H1 (cell line): ENCODE results near the gene IGLL5. TPM values are rescaled to one million over a fixed set of nuclear protein-coding genes. Genes with fewer than 3 reads are reported as not detected.

ENCODE experiments used
- CTCF ChIA-PET: fragments of 300-600 bp; sonication (Branson Sonifier 250); formaldehyde crosslinking; loops from one replicate; lab custom pipeline; 2021; ENCODE audit not compliant: partially characterized antibody; lab: Charles Lee
- POLR2A ChIA-PET: fragments of 300-600 bp; sonication (Branson Sonifier 250); formaldehyde crosslinking; loops from one replicate; lab custom pipeline; 2021; ENCODE audit warnings: inconsistent platforms; ENCODE audit not compliant: partially characterized antibody; lab: Charles Lee
- DNase-seq, 2 experiments: peaks; one replicate each; pipeline versions ENCODE4 v3.0.0 to v3.0.0-alpha.2; 2010 to 2022; ENCODE audit warnings: low spot score in 2 of 2, low read depth in 1 of 2, mixed read lengths in 1 of 2
- FAIRE-seq: peaks from 2 replicates; lab custom pipeline; 2011; peaks lifted over from hg19 to GRCh38; lab: Jason Lieb, UNC
- H2AFZ ChIP-seq: 2 replicates; pipeline ENCODE4 v1.8.1; 2012; ENCODE audit warnings: low read length, inconsistent platforms
- H2AK5ac ChIP-seq: 2 replicates; pipeline ENCODE4 v1.6.1; 2013; ENCODE audit warnings: low read depth, low read length
- H2BK120ac ChIP-seq: replicated peaks from 2 replicates; pipeline ENCODE3; 2013; ENCODE audit warnings: low read depth, low read length, inconsistent platforms
- H2BK12ac ChIP-seq: 2 replicates; pipeline ENCODE4 v1.6.1; 2013; ENCODE audit warnings: low read depth, low read length
- H2BK15ac ChIP-seq: 2 replicates; pipeline ENCODE4 v1.6.1; 2013; ENCODE audit warnings: low read length
- H2BK20ac ChIP-seq: 2 replicates; pipeline ENCODE4 v1.6.1; 2013; ENCODE audit warnings: low read length
- H2BK5ac ChIP-seq: 2 replicates; pipeline ENCODE4 v1.6.1; 2013; ENCODE audit warnings: low read depth, low read length
- H3K14ac ChIP-seq: 2 replicates; pipeline ENCODE4 v1.6.1; 2013; ENCODE audit warnings: inconsistent platforms; ENCODE audit not compliant: insufficient read length
- H3K18ac ChIP-seq: 2 replicates; pipeline ENCODE4 v1.6.1; 2013; ENCODE audit warnings: low read length; ENCODE audit errors: extremely low read depth
- H3K23ac ChIP-seq: 2 replicates; pipeline ENCODE4 v1.6.1; 2013; ENCODE audit warnings: inconsistent platforms; ENCODE audit not compliant: insufficient read length
- H3K23me2 ChIP-seq: 2 replicates; pipeline ENCODE4 v1.6.1; 2013; ENCODE audit warnings: low read depth, low read length
- H3K27ac ChIP-seq: 2 replicates; pipeline ENCODE4 v1.6.1; 2011; ENCODE audit warnings: low read depth, low read length, inconsistent platforms
- H3K27me3 ChIP-seq, 4 experiments: replicated peaks in 1 of 4; 1 replicate in 1 of 4; 2 replicates in 3 of 4; pipeline versions ENCODE4 v1.6.1 to v1.8.1; 2011 to 2013; ENCODE audit warnings: low read length in 3 of 4, mild to moderate bottlenecking in 3 of 4, inconsistent platforms in 2 of 4, mixed read lengths in 2 of 4, moderate library complexity in 1 of 4; ENCODE audit not compliant: control insufficient read depth in 3 of 4, insufficient read depth in 3 of 4; ENCODE audit errors: extremely low read depth in 1 of 4
- H3K36me3 ChIP-seq, 4 experiments: 2 replicates each; pipeline versions ENCODE4 v1.6.1 to v1.8.1; 2011 to 2013; ENCODE audit warnings: mild to moderate bottlenecking in 4 of 4, low read length in 3 of 4, moderate library complexity in 2 of 4, control low read depth in 1 of 4, inconsistent platforms in 1 of 4; ENCODE audit not compliant: insufficient read depth in 4 of 4, control insufficient read depth in 2 of 4
- H3K4ac ChIP-seq: replicated peaks from 2 replicates; pipeline ENCODE3; 2013; ENCODE audit warnings: low read length, low read depth, mixed read lengths, inconsistent platforms; ENCODE audit not compliant: insufficient read length
- H3K4me1 ChIP-seq, 4 experiments: replicated peaks in 1 of 4; 1 replicate in 1 of 4; 2 replicates in 3 of 4; pipeline versions ENCODE4 v1.6.1 to v1.8.1; 2011 to 2013; ENCODE audit warnings: low read length in 3 of 4, inconsistent platforms in 2 of 4, mixed read lengths in 1 of 4; ENCODE audit not compliant: insufficient read depth in 4 of 4, control insufficient read depth in 3 of 4
- H3K4me2 ChIP-seq, 2 experiments: 2 replicates each; pipeline versions ENCODE4 v1.6.1 to v1.8.1; 2011 to 2013; ENCODE audit warnings: low read depth in 2 of 2, low read length in 2 of 2, control low read depth in 1 of 2, inconsistent platforms in 1 of 2, mild to moderate bottlenecking in 1 of 2; ENCODE audit not compliant: insufficient read depth in 1 of 2
- H3K4me3 ChIP-seq, 4 experiments: fragments of 200-600, 300-600 bp in 1 of 4; sonication (generic), shearing (Covaris generic), sonication (Bioruptor Twin) in 1 of 4; 2 replicates each; pipeline versions ENCODE4 v1.5.1 to v1.8.1; 2011 to 2016; ENCODE audit warnings: low read length in 4 of 4, low read depth in 3 of 4, control low read depth in 2 of 4, inconsistent platforms in 2 of 4, mild to moderate bottlenecking in 2 of 4, mixed read lengths in 1 of 4, moderate library complexity in 1 of 4; ENCODE audit not compliant: insufficient read depth in 2 of 4; ENCODE audit errors: extremely low read depth in 1 of 4
- H3K56ac ChIP-seq: replicated peaks from 2 replicates; pipeline ENCODE3; 2013; ENCODE audit warnings: low read depth, mild to moderate bottlenecking, mixed read lengths, low read length, inconsistent platforms; ENCODE audit not compliant: insufficient read length
- H3K79me1 ChIP-seq: 2 replicates; pipeline ENCODE4 v1.6.1; 2013; ENCODE audit warnings: low read depth, low read length, control low read depth
- H3K79me2 ChIP-seq, 2 experiments: 2 replicates each; pipeline versions ENCODE4 v1.6.1 to v1.8.1; 2012 to 2013; ENCODE audit warnings: low read length in 2 of 2, mild to moderate bottlenecking in 2 of 2, inconsistent platforms in 1 of 2; ENCODE audit not compliant: insufficient read depth in 2 of 2, control insufficient read depth in 1 of 2
- H3K9ac ChIP-seq, 4 experiments: replicated peaks in 1 of 4; 1 replicate in 1 of 4; 2 replicates in 3 of 4; pipeline versions ENCODE4 v1.6.1 to v1.8.1; 2011 to 2013; ENCODE audit warnings: low read depth in 3 of 4, low read length in 3 of 4, control low read depth in 2 of 4, mild to moderate bottlenecking in 2 of 4, moderate library complexity in 2 of 4, inconsistent platforms in 1 of 4; ENCODE audit errors: extremely low read depth in 1 of 4
- H3K9me3 ChIP-seq, 2 experiments: 2 replicates each; pipeline versions ENCODE4 v1.6.1 to v1.8.1; 2012 to 2013; ENCODE audit warnings: mild to moderate bottlenecking in 2 of 2, moderate library complexity in 2 of 2, control low read depth in 1 of 2, inconsistent platforms in 1 of 2, low read depth in 1 of 2, low read length in 1 of 2, mixed read lengths in 1 of 2; ENCODE audit not compliant: insufficient read depth in 2 of 2
- H4K20me1 ChIP-seq, 2 experiments: replicated peaks in 1 of 2; 2 replicates each; pipeline versions ENCODE3 to v1.8.1; 2011 to 2013; ENCODE audit warnings: inconsistent platforms in 2 of 2, low read length in 2 of 2, mild to moderate bottlenecking in 1 of 2; ENCODE audit not compliant: insufficient read depth in 2 of 2, control insufficient read depth in 1 of 2
- H4K5ac ChIP-seq: 2 replicates; pipeline ENCODE4 v1.6.1; 2013; ENCODE audit warnings: low read length, low read depth, mixed read lengths, inconsistent platforms; ENCODE audit not compliant: insufficient read length
- H4K8ac ChIP-seq: 2 replicates; pipeline ENCODE4 v1.8.0; 2013; ENCODE audit warnings: mild to moderate bottlenecking, moderate library complexity, low read length, inconsistent platforms; ENCODE audit not compliant: insufficient read depth; ENCODE audit errors: extremely low read depth
- H4K91ac ChIP-seq: replicated peaks from 2 replicates; pipeline ENCODE3; 2013; ENCODE audit warnings: low read length, mixed read lengths, inconsistent platforms; ENCODE audit not compliant: insufficient read length
- KDM4A ChIP-seq: IDR thresholded peaks from one replicate; pipeline ENCODE4 v1.7.1; 2012; ENCODE audit warnings: low read depth, mild to moderate bottlenecking, moderate library complexity, low read length, inconsistent platforms; ENCODE audit not compliant: severe bottlenecking
- KDM5A ChIP-seq: fragments of 200-600 bp; IDR thresholded peaks from 2 replicates; pipeline ENCODE4 v1.7.1; 2012; ENCODE audit warnings: mild to moderate bottlenecking, low read length, inconsistent platforms, mixed read lengths
- PHF8 ChIP-seq: fragments of 200-600 bp; sonication (generic); conservative IDR thresholded peaks from 2 replicates; pipeline ENCODE4 v1.7.1; 2012; ENCODE audit warnings: low read depth, mild to moderate bottlenecking, inconsistent platforms, low read length, moderate library complexity
- POLR2AphosphoS5 ChIP-seq: IDR thresholded peaks from 2 replicates; pipeline ENCODE4 v1.6.1; 2011; ENCODE audit warnings: low read depth, low read length
- RFX5 ChIP-seq: IDR thresholded peaks from 2 replicates; pipeline ENCODE4 v1.6.1; 2011; ENCODE audit warnings: low read depth, low read length, improper control_type of control experiment, borderline replicate concordance
- SIN3A ChIP-seq, 2 experiments: IDR thresholded peaks in 1 of 2; conservative IDR thresholded peaks in 1 of 2; 2 replicates each; pipeline ENCODE4 v1.6.1; 2011 to 2012; ENCODE audit warnings: low read length in 2 of 2, improper control_type of control experiment in 1 of 2, low read depth in 1 of 2, mild to moderate bottlenecking in 1 of 2
- WGBS, 2 experiments: shearing (Covaris generic) in 1 of 2; methylation state at CpG; one replicate each; pipeline versions ENCODE4 v1.1.6 to v1.1.7; 2013 to 2015; ENCODE audit warnings: low lambda C conversion rate in 2 of 2, mixed read lengths in 2 of 2, inconsistent platforms in 1 of 2, low coverage in 1 of 2, missing lambda C conversion rate in 1 of 2; ENCODE audit not compliant: insufficient replicate concordance in 2 of 2, insufficient coverage in 1 of 2, insufficient read length in 1 of 2; ENCODE audit errors: extremely low coverage in 1 of 2, missing lambda C conversion rate in 1 of 2; 5-methylcytosine and 5-hydroxymethylcytosine counted together
- polyA plus RNA-seq, 7 experiments: library from polyadenylated mRNA; depleted of rRNA in 3 of 7; stranded (reverse) in 5 of 7; unstranded in 2 of 7; fragments of >200 nt in 5 of 7; fragments of 200-250 nt in 2 of 7; gene quantifications; 1 replicate in 5 of 7; 2 replicates in 1 of 7; 4 replicates in 1 of 7; pipeline versions ENCODE4 v1.2.1 to v1.2.3, GENCODE V29; 2011 to 2013; ENCODE audit warnings: missing spikeins in 2 of 7, mixed read lengths in 2 of 7
- total RNA-seq: library from RNA; stranded (reverse); fragmentation: NEBNext Ultra II Directional; extraction: Animal tissue kit (Norgen Biotek cat#: 25700); gene quantifications from 2 replicates; pipeline ENCODE4 v1.2.1, GENCODE V29; 2021

The IGLL5 gene
- total and polyA plus RNA-seq, 2 of the 8 experiments (the other 6 are each of a cell fraction or from before 2014, with no cell fraction given): not detected

DNA sequence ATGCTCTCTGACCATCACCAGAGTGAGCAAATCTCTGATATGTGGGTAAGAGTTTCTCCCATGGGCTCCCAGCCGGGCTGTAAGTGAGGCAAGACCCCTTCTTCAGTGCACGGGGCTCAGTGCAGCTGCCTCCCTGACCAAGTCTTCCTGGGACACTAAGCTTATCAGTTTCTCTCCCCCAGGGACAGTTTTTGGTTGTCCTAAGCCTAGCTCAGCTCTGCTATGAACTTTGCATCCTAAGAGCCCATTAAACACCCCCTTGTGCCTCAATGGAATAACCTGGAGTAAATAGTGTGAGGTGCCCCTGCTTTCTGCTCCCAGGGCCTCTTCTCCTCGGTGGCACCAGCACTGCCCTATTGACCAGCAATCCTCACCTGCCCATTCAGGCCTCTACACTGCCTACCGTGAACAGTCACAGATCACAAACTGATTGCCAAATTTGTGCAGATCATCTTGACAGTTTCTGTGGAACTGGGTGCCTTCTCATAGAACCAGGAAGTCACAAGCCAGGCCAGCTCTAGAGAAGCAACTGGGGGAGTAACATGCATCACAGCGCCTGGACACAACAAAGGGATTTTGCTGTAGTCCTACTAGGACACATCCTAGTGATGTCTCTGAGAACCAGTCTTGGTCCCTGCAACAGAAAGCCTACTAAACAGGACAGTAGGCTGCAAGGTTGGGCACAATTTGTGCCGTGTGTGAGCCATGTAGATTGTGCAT lies 19.5 kb upstream of the IGLL5 start:
- WGBS, 2 experiments: 80% methylated on average over 6 of the region's 6 CpGs; no CpG with 5 or more reads in 1 of the 2 experiments
- Histone ChIP-seq H3K36me3 (no peaks in the 10 kb centered on the region), H3K79me1 (no peaks in the 10 kb centered on the region), H3K23me2 (no peaks in the 10 kb centered on the region), H2BK5ac (no peak overlapping the region), H2AFZ (no peak overlapping the region), H2BK120ac (no peak overlapping the region), H4K91ac (no peak overlapping the region), H3K4me3 (no peak overlapping the region), H3K9me3 (peaks cover 22 to 65% of the 10 kb centered on the region in 2 experiments; a peak in 3 of 4 replicates), H2BK15ac (no peak overlapping the region), H3K4me2 (no peak overlapping the region), H3K4ac (no peak overlapping the region), H4K20me1 (no peaks in the 10 kb centered on the region), H4K5ac (no peak overlapping the region), H3K56ac (no peak overlapping the region), H2BK20ac (no peak overlapping the region), H2BK12ac (no peak overlapping the region), H3K27ac (no peak overlapping the region), H3K79me2 (no peaks in the 10 kb centered on the region), H3K4me1 (no peaks in the 10 kb centered on the region), H2AK5ac (no peak overlapping the region), H4K8ac (no peak overlapping the region), H3K14ac (no peak overlapping the region), H3K27me3 (peaks cover 10 to 52% (median 34%) of the 10 kb centered on the region in 4 experiments), H3K23ac (no peak overlapping the region), H3K18ac (no peak overlapping the region), H3K9ac (no peak overlapping the region)
- POLR2A ChIA-PET: no interaction called here
- CTCF ChIA-PET: no interaction called here
- FAIRE-seq (no peak), DNase-seq (no peak)
- no peak for TF ChIP-seq SIN3A (conservative IDR thresholded peaks at IDR 0.05 in 1 of 2, IDR thresholded peaks at IDR 0.05 in 1 of 2; ENCODE audit: low read depth in 1 of 2, low read length in 2 of 2)
- no peak for TF ChIP-seq KDM4A
- TF ChIP-seq KDM5A: no peak
- no peak for TF ChIP-seq RFX5
- TF ChIP-seq POLR2AphosphoS5: no peak
- TF ChIP-seq PHF8: no peak
